Breast epithelium (tissue), 4 donors: Measurements from ENCODE around the gene IQCH. TPM values are rescaled to one million over a fixed set of nuclear protein-coding genes. Genes with fewer than 3 reads are reported as not detected.

ENCODE experiments used
- DNase-seq, 2 donors: peaks; one replicate each; pipeline ENCODE4 v3.0.0-alpha.2; 2019; ENCODE audit warnings: low spot score in 2 of 2
- H3K27ac ChIP-seq, 2 donors: fragments of 200-600 bp; sonication (generic) in 1 of 2; one replicate each; pipeline ENCODE4 v1.5.1; 2016 to 2019; ENCODE audit warnings: mild to moderate bottlenecking in 1 of 2
- H3K27me3 ChIP-seq, 2 donors: fragments of 200-600 bp; sonication (generic) in 1 of 2; one replicate each; pipeline versions ENCODE4 v1.5.1 to v1.6.0; 2017 to 2019; ENCODE audit warnings: control low read depth in 1 of 2, mild to moderate bottlenecking in 1 of 2
- H3K36me3 ChIP-seq: fragments of 200-600 bp; one replicate; pipeline ENCODE4 v1.5.1; 2019
- H3K4me1 ChIP-seq, 2 donors: fragments of 200-600 bp; sonication (generic); one replicate each; pipeline ENCODE4 v1.5.1; 2016 to 2019; ENCODE audit warnings: control low read depth in 1 of 2
- H3K4me3 ChIP-seq, 3 donors: fragments of 200-600 bp; sonication (generic); 1 replicate in 2 of 3; 2 replicates in 1 of 3; pipeline ENCODE4 v1.5.1; 2016 to 2019; ENCODE audit warnings: mild to moderate bottlenecking in 3 of 3, moderate library complexity in 2 of 3
- H3K9me3 ChIP-seq, 2 donors: fragments of 200-600 bp; sonication (generic) in 1 of 2; one replicate each; pipeline ENCODE4 v1.5.1; 2016 to 2019; ENCODE audit warnings: control low read depth in 1 of 2
- POLR2A ChIP-seq: fragments of 450-650 bp; IDR thresholded peaks from one replicate; pipeline ENCODE4 v1.6.1; 2016; ENCODE audit warnings: antibody characterized with exemption, mild to moderate bottlenecking, moderate library complexity
- POLR2AphosphoS5 ChIP-seq, 3 donors: sonication (generic); formaldehyde crosslinking; IDR thresholded peaks; one replicate each; pipeline ENCODE4 v1.6.1; 2017; ENCODE audit warnings: antibody characterized with exemption in 3 of 3
- intact Hi-C: fragments of 100-400 bp; cut with DNase I; formaldehyde crosslinking; loops from one replicate; pipeline ENCODE4 v1.15.1; 2023; ENCODE audit warnings: low total_unique reads
- total RNA-seq, 3 donors: library from RNA; depleted of rRNA; stranded (reverse); fragments of >200 nt; gene quantifications; one replicate each; pipeline ENCODE4 v1.1.0, GENCODE V29; 2016
- TF ChIP-seq, protein P1 (sequence below), 3 donors: fragments of 450-650 bp; IDR thresholded peaks; one replicate each; pipeline ENCODE4 v1.5.1; 2016 to 2017; ENCODE audit warnings: antibody characterized with exemption in 3 of 3, mild to moderate bottlenecking in 3 of 3, moderate library complexity in 3 of 3

IQCH gene
- total RNA-seq, 3 donors from 2014 or later = 0.64 to 11.9 (median 6.6) TPM

DNA sequence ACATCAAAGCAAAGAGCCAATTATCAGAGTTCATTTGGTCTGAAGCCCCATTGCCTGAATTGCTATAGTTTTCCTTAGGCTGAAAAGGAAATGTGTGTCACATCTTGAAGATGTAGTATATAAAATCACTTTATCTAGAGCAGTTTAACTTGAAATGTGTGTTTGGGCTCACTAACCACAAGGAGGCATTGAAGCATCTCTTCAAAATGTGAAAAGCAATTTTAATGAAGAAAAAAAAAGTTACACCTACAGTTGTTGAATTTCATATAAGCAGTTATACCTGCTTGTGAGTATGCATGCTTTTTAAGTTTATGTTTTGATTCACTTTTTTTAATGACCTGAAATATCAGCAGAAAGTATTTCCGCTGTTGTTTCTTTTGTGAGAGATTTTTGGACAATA lies 129.3 kb downstream of the IQCH start:
- H3K4me1 ChIP-seq = no peaks in the 10 kb centered on the region
- no peak overlapping the region for H3K4me3 ChIP-seq
- no peak for TF ChIP-seq POLR2AphosphoS5 (IDR thresholded peaks at IDR 0.05)
- TF ChIP-seq, protein P1, sequence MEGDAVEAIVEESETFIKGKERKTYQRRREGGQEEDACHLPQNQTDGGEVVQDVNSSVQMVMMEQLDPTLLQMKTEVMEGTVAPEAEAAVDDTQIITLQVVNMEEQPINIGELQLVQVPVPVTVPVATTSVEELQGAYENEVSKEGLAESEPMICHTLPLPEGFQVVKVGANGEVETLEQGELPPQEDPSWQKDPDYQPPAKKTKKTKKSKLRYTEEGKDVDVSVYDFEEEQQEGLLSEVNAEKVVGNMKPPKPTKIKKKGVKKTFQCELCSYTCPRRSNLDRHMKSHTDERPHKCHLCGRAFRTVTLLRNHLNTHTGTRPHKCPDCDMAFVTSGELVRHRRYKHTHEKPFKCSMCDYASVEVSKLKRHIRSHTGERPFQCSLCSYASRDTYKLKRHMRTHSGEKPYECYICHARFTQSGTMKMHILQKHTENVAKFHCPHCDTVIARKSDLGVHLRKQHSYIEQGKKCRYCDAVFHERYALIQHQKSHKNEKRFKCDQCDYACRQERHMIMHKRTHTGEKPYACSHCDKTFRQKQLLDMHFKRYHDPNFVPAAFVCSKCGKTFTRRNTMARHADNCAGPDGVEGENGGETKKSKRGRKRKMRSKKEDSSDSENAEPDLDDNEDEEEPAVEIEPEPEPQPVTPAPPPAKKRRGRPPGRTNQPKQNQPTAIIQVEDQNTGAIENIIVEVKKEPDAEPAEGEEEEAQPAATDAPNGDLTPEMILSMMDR (IDR thresholded peaks at IDR 0.05) = no peak
- no peak for TF ChIP-seq POLR2A
- no peak overlapping the region for H3K27ac ChIP-seq
- DNase-seq = no peak
- H3K9me3 ChIP-seq = no peaks in the 10 kb centered on the region
- H3K27me3 ChIP-seq = no peaks in the 10 kb centered on the region
- H3K36me3 ChIP-seq = no peaks in the 10 kb centered on the region
- intact Hi-C loops = no loop called here

DNA sequence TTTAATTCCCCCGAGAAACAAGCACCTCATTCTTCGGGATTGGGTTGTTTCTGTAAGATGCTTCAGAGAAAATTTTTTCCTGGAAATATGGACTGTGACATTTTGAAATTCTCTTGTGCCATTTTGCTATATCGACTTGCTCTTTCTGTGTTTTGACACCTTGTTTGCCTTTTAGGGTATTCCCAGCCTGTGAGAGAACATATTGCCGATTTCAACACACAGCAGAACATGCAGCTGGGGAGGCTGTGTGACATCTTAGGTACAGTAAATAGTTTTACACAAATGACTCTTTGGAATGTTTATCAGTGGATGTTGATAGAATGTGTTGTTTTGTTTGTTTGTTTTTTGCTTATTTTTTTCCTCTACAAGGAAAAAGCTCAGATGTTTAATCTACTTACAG lies 130.2 kb downstream of the IQCH start:
- no peaks in the 10 kb centered on the region for H3K27me3 ChIP-seq
- no peak overlapping the region for H3K4me3 ChIP-seq
- no peak for DNase-seq
- H3K36me3 ChIP-seq = no peaks in the 10 kb centered on the region
- intact Hi-C loops = no loop called here
- H3K9me3 ChIP-seq = no peaks in the 10 kb centered on the region
- no peak overlapping the region for H3K27ac ChIP-seq
- no peak for TF ChIP-seq POLR2A
- TF ChIP-seq, protein P1 (IDR thresholded peaks at IDR 0.05) = no peak
- TF ChIP-seq POLR2AphosphoS5 (IDR thresholded peaks at IDR 0.05) = no peak
- H3K4me1 ChIP-seq = no peaks in the 10 kb centered on the region

DNA sequence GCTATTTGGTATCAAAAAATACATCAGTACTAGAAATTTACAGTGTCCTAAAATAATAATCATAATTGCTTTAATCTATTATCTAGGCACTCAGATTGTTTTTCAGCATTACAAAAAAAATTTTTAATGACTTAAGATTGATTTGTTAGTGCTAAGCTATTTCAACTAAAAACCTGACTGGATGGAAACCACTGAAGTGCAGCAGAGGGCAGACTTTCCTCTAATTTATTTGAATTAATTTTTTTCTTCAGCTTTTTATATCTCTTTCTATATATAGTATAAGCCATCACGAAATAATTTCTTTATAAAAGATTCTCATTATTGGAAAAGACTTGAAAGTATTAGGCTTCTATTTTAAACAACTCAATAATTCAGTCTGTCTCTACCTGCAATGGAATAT lies 131.4 kb downstream of the IQCH start:
- Histone ChIP-seq H3K9me3 (no peaks in the 10 kb centered on the region), H3K27ac (no peak overlapping the region), H3K4me3 (no peak overlapping the region), H3K36me3 (no peaks in the 10 kb centered on the region), H3K4me1 (no peaks in the 10 kb centered on the region), H3K27me3 (no peaks in the 10 kb centered on the region)
- TF ChIP-seq POLR2A = no peak
- TF ChIP-seq POLR2AphosphoS5 (IDR thresholded peaks at IDR 0.05) = no peak
- TF ChIP-seq, protein P1 (IDR thresholded peaks at IDR 0.05) = no peak
- intact Hi-C loops = no loop called here
- no peak for DNase-seq

DNA sequence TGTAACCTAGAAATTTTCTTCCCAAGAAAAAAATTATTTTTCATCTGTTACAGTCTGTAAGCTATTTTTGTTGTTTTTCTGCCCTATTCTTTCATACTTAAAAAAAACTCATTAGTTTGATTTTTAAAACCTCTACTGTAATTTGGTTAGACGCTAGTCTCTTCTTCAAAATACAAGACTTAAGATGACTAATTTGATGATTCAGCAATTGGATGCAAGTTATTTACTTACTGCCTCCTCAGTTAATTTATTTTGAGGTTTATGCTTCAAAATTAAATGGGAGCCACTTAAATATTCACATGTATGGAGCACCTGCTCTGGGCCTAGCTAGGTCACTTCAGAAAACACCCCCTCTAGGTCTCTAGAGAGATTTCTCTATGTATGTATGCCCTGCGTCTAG lies 132.4 kb downstream of the IQCH start:
- intact Hi-C loops = no loop called here
- TF ChIP-seq, protein P1 (IDR thresholded peaks at IDR 0.05) = no peak
- no peak for TF ChIP-seq POLR2A
- no peak for TF ChIP-seq POLR2AphosphoS5 (IDR thresholded peaks at IDR 0.05)
- Histone ChIP-seq H3K27ac (no peak overlapping the region), H3K36me3 (no peaks in the 10 kb centered on the region), H3K4me1 (no peaks in the 10 kb centered on the region), H3K4me3 (no peak overlapping the region), H3K27me3 (no peaks in the 10 kb centered on the region), H3K9me3 (no peaks in the 10 kb centered on the region)
- DNase-seq = no peak

DNA sequence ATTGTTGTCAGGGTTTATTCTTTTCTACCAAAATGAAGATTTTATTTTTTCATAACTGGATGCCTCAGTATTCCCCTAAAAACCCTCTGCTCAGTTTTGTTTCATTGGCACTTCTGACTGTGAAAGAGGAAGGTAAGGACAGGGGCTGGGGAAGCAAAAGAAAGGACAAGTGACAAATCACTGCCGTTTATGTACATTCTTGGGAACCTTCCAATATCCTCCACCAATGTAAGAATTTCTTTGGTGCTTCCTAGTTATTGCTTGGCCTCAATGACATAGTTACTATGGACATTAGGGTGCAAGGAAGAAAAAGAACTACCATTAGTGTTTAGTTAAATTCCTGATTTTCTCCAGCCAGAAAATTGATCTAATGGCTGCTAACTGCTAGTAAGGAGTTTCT lies 135.4 kb downstream of the IQCH start:
- intact Hi-C loops = no loop called here
- no peak for DNase-seq
- no peaks in the 10 kb centered on the region for H3K36me3 ChIP-seq
- no peaks in the 10 kb centered on the region for H3K4me1 ChIP-seq
- H3K27ac ChIP-seq = no peak overlapping the region
- H3K27me3 ChIP-seq = no peaks in the 10 kb centered on the region
- H3K4me3 ChIP-seq = no peak overlapping the region
- H3K9me3 ChIP-seq = no peaks in the 10 kb centered on the region
- no peak for TF ChIP-seq POLR2A
- TF ChIP-seq, protein P1 (IDR thresholded peaks at IDR 0.05) = no peak
- TF ChIP-seq POLR2AphosphoS5 (IDR thresholded peaks at IDR 0.05) = no peak
